Tibial artery (tissue), 4 donors: ENCODE results near the gene FUBP3.

Experiments
- DNase-seq, 2 donors: peaks; one replicate each; pipeline ENCODE4 v3.0.0-alpha.2; 2019
- H3K27ac ChIP-seq, 2 donors: fragments of 200-600 bp; sonication (generic) in 1 of 2; 1 replicate in 1 of 2; 2 replicates in 1 of 2; pipeline ENCODE4 v1.5.1; 2018 to 2019; ENCODE audit warnings: mild to moderate bottlenecking in 1 of 2
- H3K27me3 ChIP-seq, 2 donors: fragments of 200-600 bp; sonication (generic) in 1 of 2; one replicate each; pipeline versions ENCODE4 v1.5.1 to v1.6.0; 2016 to 2019
- H3K36me3 ChIP-seq, 3 donors: fragments of 200-600 bp; sonication (generic) in 2 of 3; one replicate each; pipeline ENCODE4 v1.5.1; 2016 to 2019; ENCODE audit warnings: mild to moderate bottlenecking in 2 of 3
- H3K4me1 ChIP-seq, 4 donors: fragments of 200-600 bp; sonication (generic) in 2 of 4; 1 replicate in 3 of 4; 2 replicates in 1 of 4; pipeline ENCODE4 v1.5.1; 2016 to 2019
- H3K4me3 ChIP-seq, 2 donors: fragments of 200-600 bp; sonication (generic) in 1 of 2; 1 replicate in 1 of 2; 2 replicates in 1 of 2; pipeline ENCODE4 v1.5.1; 2018 to 2019; ENCODE audit warnings: mild to moderate bottlenecking in 2 of 2
- H3K9me3 ChIP-seq, 3 donors: fragments of 200-600 bp; sonication (generic) in 1 of 3; one replicate each; pipeline ENCODE4 v1.5.1; 2016 to 2019
- CTCF ChIP-seq, 2 experiments: fragments of 200-600 bp in 1 of 2; fragments of 450-650 bp in 1 of 2; IDR thresholded peaks; one replicate each; pipeline ENCODE4 v1.5.1; 2017 to 2019; ENCODE audit warnings: antibody characterized with exemption in 2 of 2, mild to moderate bottlenecking in 1 of 2, moderate library complexity in 1 of 2
- intact Hi-C: fragments of 100-400 bp; cut with DNase I; formaldehyde crosslinking; loops from one replicate; pipeline ENCODE4 v1.15.0; 2023; ENCODE audit warnings: low total_unique reads

FUBP3 gene

GRCh38 chr9:130635721-130636647 is 56.6 kb downstream of the FUBP3 start:
- no peak for TF ChIP-seq CTCF (IDR thresholded peaks at IDR 0.05)
- no peak overlapping the region for H3K4me3 ChIP-seq
- H3K4me1 ChIP-seq: no peaks in the 10 kb centered on the region
- H3K9me3 ChIP-seq: no peaks in the 10 kb centered on the region
- peak in 1 of 2 donors; percentile 56 for DNase-seq
- H3K27ac ChIP-seq: no peak overlapping the region
- H3K36me3 ChIP-seq: peaks cover 63 to 78% (median 67%) of the 10 kb centered on the region in 3 donors
- intact Hi-C loops: no loop called here
- no peaks in the 10 kb centered on the region for H3K27me3 ChIP-seq

- Histone ChIP-seq H3K4me1 (no peaks in the 10 kb centered on the region), H3K4me3 (no peak overlapping the region), H3K27ac (no peak overlapping the region), H3K36me3 (peaks cover 56 to 71% (median 60%) of the 10 kb centered on the region in 3 donors), H3K27me3 (no peaks in the 10 kb centered on the region), H3K9me3 (no peaks in the 10 kb centered on the region)
- no peak for TF ChIP-seq CTCF (IDR thresholded peaks at IDR 0.05)
- intact Hi-C loops: no loop called here
- DNase-seq: peak in 1 of 2 donors; percentile 20
Measured at GRCh38 chr9:130636648-130637020, 57.3 kb downstream of the FUBP3 start.

- intact Hi-C loops: no loop called here
- Histone ChIP-seq H3K4me3 (no peak overlapping the region), H3K4me1 (no peaks in the 10 kb centered on the region), H3K9me3 (no peaks in the 10 kb centered on the region), H3K27ac (no peak overlapping the region), H3K27me3 (no peaks in the 10 kb centered on the region), H3K36me3 (peaks cover 41 to 53% (median 43%) of the 10 kb centered on the region in 3 donors)
- no peak for TF ChIP-seq CTCF (IDR thresholded peaks at IDR 0.05)
- DNase-seq: peak in 1 of 2 donors; percentile 48
Measured at GRCh38 chr9:130638284-130639123, 59.1 kb downstream of the FUBP3 start.

- no peaks in the 10 kb centered on the region for H3K27me3 ChIP-seq
- no peak for DNase-seq
- no peak overlapping the region for H3K27ac ChIP-seq
- intact Hi-C loops: no loop called here
- TF ChIP-seq CTCF (IDR thresholded peaks at IDR 0.05): no peak
- no peaks in the 10 kb centered on the region for H3K9me3 ChIP-seq
- peaks cover 34 to 45% (median 39%) of the 10 kb centered on the region in 3 donors for H3K36me3 ChIP-seq
- no peak overlapping the region for H3K4me3 ChIP-seq
- no peaks in the 10 kb centered on the region for H3K4me1 ChIP-seq
Measured at GRCh38 chr9:130639124-130639765, 59.9 kb downstream of the FUBP3 start.

- H3K9me3 ChIP-seq: no peaks in the 10 kb centered on the region
- H3K36me3 ChIP-seq: peaks cover 26 to 37% (median 33%) of the 10 kb centered on the region in 3 donors
- no peak for DNase-seq
- no peak for TF ChIP-seq CTCF (IDR thresholded peaks at IDR 0.05)
- no peaks in the 10 kb centered on the region for H3K27me3 ChIP-seq
- H3K4me3 ChIP-seq: no peak overlapping the region
- no peaks in the 10 kb centered on the region for H3K4me1 ChIP-seq
- intact Hi-C loops: no loop called here
- no peak overlapping the region for H3K27ac ChIP-seq
Measured at GRCh38 chr9:130639866-130640555, 60.6 kb downstream of the FUBP3 start.
